Measurements from ENCODE around the gene PPP1R9B. TPM values are rescaled to one million over a fixed set of nuclear protein-coding genes. Genes with fewer than 3 reads are reported as not detected.
A peak's percentile ranks its signal among the peaks of the same experiment; 100 is the strongest.

The PPP1R9B gene
- total and polyA plus RNA-seq, 2 donors (not counting 1 experiment from before 2014, with no cell fraction given): 80.7 to 220 TPM

GRCh38 chr17:50127697-50128361 lies 22.6 kb downstream of the PPP1R9B start:
- no peak overlapping the region for H3K27ac Mint-ChIP-seq
- ChIA-PET POLR2A (interaction anchor here (0.6 to 0.7 kb wide), 2 partner anchors 23 to 41 kb away, joined by 3 read pairs; partner anchors contain the start of gene PPP1R9B), CTCF (interaction anchor here (1.0 to 2.3 kb wide), 2 partner anchors 9 to 10 kb away, joined by 3 to 8 read pairs; no protein-coding TSS in a partner anchor)
- peak overlapping the region; percentile 10 for H3K4me2 ChIP-seq (replicated peaks; ENCODE audit: low read depth, low read length, poor library complexity, severe bottlenecking)
- H3K9ac ChIP-seq (ENCODE audit: low read length): no peak overlapping the region
- H3K36me3 ChIP-seq (replicated peaks in 1 of 2; ENCODE audit: control extremely low read depth in 1 of 2, control insufficient read depth in 1 of 2, extremely low read depth in 1 of 2, insufficient read depth in 2 of 2, low read length in 1 of 2): peaks cover 1 to 4% of the 10 kb centered on the region in 2 experiments
- H3K9me3 ChIP-seq (ENCODE audit: control extremely low read depth in 1 of 3, control insufficient read depth in 2 of 3, insufficient read depth in 1 of 3, low read length in 2 of 3): peaks cover 0 to 8% (median 0%) of the 10 kb centered on the region in 3 donors
- no peak overlapping the region for H3K4me3 Mint-ChIP-seq
- H3K27me3 ChIP-seq (replicated peaks in 1 of 4; ENCODE audit: control extremely low read depth in 1 of 4, control insufficient read depth in 3 of 4, insufficient read depth in 4 of 4, low read length in 3 of 4): peaks cover 0 to 28% (median 9%) of the 10 kb centered on the region in 4 experiments
- no peaks in the 10 kb centered on the region for H3K79me2 ChIP-seq (ENCODE audit: control insufficient read depth, insufficient read depth, low read length)
- intact Hi-C loops (cut with micrococcal nuclease): no loop called here
- TF ChIP-seq CTCF (IDR thresholded peaks at IDR 0.05) (no peak), EZH2 (IDR thresholded peaks at IDR 0.05; ENCODE audit: borderline replicate concordance, insufficient read depth, low read depth, low read length, poor library complexity, severe bottlenecking) (no peak)
- no peak overlapping the region for H3K4me3 ChIP-seq (ENCODE audit: control extremely low read depth in 1 of 5, extremely low read depth in 1 of 5, insufficient read depth in 1 of 5, low read depth in 2 of 5, low read length in 4 of 5)
- H3K27me3 Mint-ChIP-seq: peaks cover 10% of the 10 kb centered on the region
- peaks cover 34% of the 10 kb centered on the region for H3K4me1 Mint-ChIP-seq
- no peaks in the 10 kb centered on the region for H3K9me3 Mint-ChIP-seq (ENCODE audit: insufficient read depth)
- H4K20me1 ChIP-seq (ENCODE audit: control insufficient read depth, insufficient read depth, low read length, poor library complexity, severe bottlenecking): peaks cover 14% of the 10 kb centered on the region
- H3K4me1 ChIP-seq (ENCODE audit: control insufficient read depth in 2 of 2, insufficient read depth in 2 of 2, low read length in 2 of 2): peaks cover 27 to 35% of the 10 kb centered on the region in 2 donors
- no peak overlapping the region for H3K27ac ChIP-seq (ENCODE audit: low read length in 2 of 2)
- no peak overlapping the region for H2AFZ ChIP-seq (ENCODE audit: insufficient read depth, low read depth, low read length, poor library complexity, severe bottlenecking)
- DNase-seq (no peak), ATAC-seq (ENCODE audit: low read depth) (no peak)
- 0% methylated on average over 2 of the region's 6 CpGs for WGBS (ENCODE audit: insufficient coverage)

- no peak overlapping the region for H3K27ac ChIP-seq (ENCODE audit: low read length in 2 of 2)
- peaks cover 19% of the 10 kb centered on the region for H3K4me1 Mint-ChIP-seq
- intact Hi-C loops (cut with micrococcal nuclease): no loop called here
- no peak for TF ChIP-seq EZH2 (IDR thresholded peaks at IDR 0.05; ENCODE audit: borderline replicate concordance, insufficient read depth, low read depth, low read length, poor library complexity, severe bottlenecking)
- no peak for TF ChIP-seq CTCF (IDR thresholded peaks at IDR 0.05)
- H3K36me3 ChIP-seq (replicated peaks in 1 of 2; ENCODE audit: control extremely low read depth in 1 of 2, control insufficient read depth in 1 of 2, extremely low read depth in 1 of 2, insufficient read depth in 2 of 2, low read length in 1 of 2): no peaks in the 10 kb centered on the region
- H3K27me3 ChIP-seq (replicated peaks in 1 of 4; ENCODE audit: control extremely low read depth in 1 of 4, control insufficient read depth in 3 of 4, insufficient read depth in 4 of 4, low read length in 3 of 4): peaks cover 0 to 25% (median 9%) of the 10 kb centered on the region in 4 experiments
- H4K20me1 ChIP-seq (ENCODE audit: control insufficient read depth, insufficient read depth, low read length, poor library complexity, severe bottlenecking): peaks cover 4% of the 10 kb centered on the region
- peaks cover 10% of the 10 kb centered on the region for H3K27me3 Mint-ChIP-seq
- H3K4me2 ChIP-seq (replicated peaks; ENCODE audit: low read depth, low read length, poor library complexity, severe bottlenecking): no peak overlapping the region
- no peak overlapping the region for H3K9ac ChIP-seq (ENCODE audit: low read length)
- ChIA-PET POLR2A (no interaction called here), CTCF (interaction anchor here (1.0 to 2.3 kb wide), 4 partner anchors 8 to 75 kb away, joined by 3 to 8 read pairs (median 4); no protein-coding TSS in a partner anchor)
- H3K4me1 ChIP-seq (ENCODE audit: control insufficient read depth in 2 of 2, insufficient read depth in 2 of 2, low read length in 2 of 2): peaks cover 21 to 25% of the 10 kb centered on the region in 2 donors
- no peak overlapping the region for H3K27ac Mint-ChIP-seq
- H3K9me3 Mint-ChIP-seq (ENCODE audit: insufficient read depth): no peaks in the 10 kb centered on the region
- peaks cover 0 to 8% (median 0%) of the 10 kb centered on the region in 3 donors for H3K9me3 ChIP-seq (ENCODE audit: control extremely low read depth in 1 of 3, control insufficient read depth in 2 of 3, insufficient read depth in 1 of 3, low read length in 2 of 3)
- no peaks in the 10 kb centered on the region for H3K79me2 ChIP-seq (ENCODE audit: control insufficient read depth, insufficient read depth, low read length)
- no peak overlapping the region for H2AFZ ChIP-seq (ENCODE audit: insufficient read depth, low read depth, low read length, poor library complexity, severe bottlenecking)
- no peak overlapping the region for H3K4me3 ChIP-seq (ENCODE audit: control extremely low read depth in 1 of 5, extremely low read depth in 1 of 5, insufficient read depth in 1 of 5, low read depth in 2 of 5, low read length in 4 of 5)
- ATAC-seq (ENCODE audit: low read depth) (no peak), DNase-seq (no peak)
- H3K4me3 Mint-ChIP-seq: no peak overlapping the region
- WGBS (ENCODE audit: insufficient coverage): 93% methylated on average over 3 of the region's 4 CpGs
Observed at GRCh38 chr17:50125420-50125997, 25.0 kb downstream of the PPP1R9B start.
